ENCODE measurements around the gene USP24.
"Not testable (repeated sequence)": the region's sequence is repeated elsewhere in the genome, so short reads cannot be mapped to it uniquely, and the experiment has no call there.

The USP24 gene

GRCh38 chr1:55026682-55027081, 188.5 kb downstream of the USP24 start:
- not testable (repeated sequence) for DNase-seq

GRCh38 chr1:55024163-55024562, 191.0 kb downstream of the USP24 start:
- not testable (repeated sequence) for DNase-seq

GRCh38 chr1:55021942-55022546, 193.1 kb downstream of the USP24 start:
- DNase-seq: peak; percentile 68

- no peak for DNase-seq
Observed at GRCh38 chr1:55018395-55018794, 196.8 kb downstream of the USP24 start.
